HG03025 (cell line): ENCODE results near the gene NT5DC3.
"Not testable (repeated sequence)": the region's sequence is repeated elsewhere in the genome, so short reads cannot be mapped to it uniquely, and the experiment has no call there.

Experiments
- ATAC-seq: cut with Tn5 transposase; IDR thresholded peaks from one replicate; pipeline ENCODE4 v1.9.1; 2021; ENCODE audit warnings: mild to moderate bottlenecking, moderate library complexity; ENCODE audit not compliant: unreplicated experiment, low FRiP score

Gene NT5DC3

GRCh38 chr12:103812789-103813188 lies 28.2 kb downstream of the NT5DC3 start:
- no peak for ATAC-seq

- no peak for ATAC-seq
Observed at GRCh38 chr12:103811791-103812190, 29.2 kb downstream of the NT5DC3 start.

DNA sequence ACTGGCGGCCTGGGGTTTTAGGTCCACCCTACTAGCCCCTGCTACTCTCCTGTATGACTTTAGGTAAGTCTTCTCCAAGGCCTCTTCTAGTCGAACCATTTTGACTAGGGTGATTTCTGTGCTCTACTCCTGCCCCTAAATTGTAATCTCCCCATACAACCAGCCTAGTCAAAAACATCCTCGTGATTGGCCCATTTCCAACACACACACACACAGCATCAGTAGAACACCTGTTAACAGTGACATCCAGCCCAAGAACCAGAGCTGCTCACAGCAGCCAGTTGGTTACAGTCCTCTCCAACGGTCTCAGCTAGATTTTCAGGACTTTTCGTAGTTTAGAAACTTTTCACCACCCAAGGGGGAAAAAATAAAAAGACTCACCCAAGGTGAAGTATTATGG lies 30.9 kb downstream of the NT5DC3 start:
- no peak for ATAC-seq

DNA sequence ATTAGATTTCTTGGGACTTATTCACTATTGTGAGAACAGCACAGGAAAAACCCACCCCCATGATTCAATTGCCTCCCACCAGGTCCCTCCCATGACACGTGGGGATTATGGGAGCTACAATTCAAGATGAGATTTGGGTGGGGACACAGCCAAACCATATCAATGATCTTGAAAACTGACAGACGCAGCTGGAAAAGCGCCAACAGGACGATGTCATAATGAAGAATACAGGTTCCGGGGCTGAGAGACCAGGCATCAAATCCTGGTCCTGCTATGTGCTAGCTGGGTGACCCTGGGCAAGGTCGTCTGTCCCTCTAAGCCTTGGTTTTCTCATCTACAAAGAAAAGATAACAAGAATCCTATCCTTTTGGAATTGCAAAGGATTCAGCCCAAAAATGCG lies 31.4 kb downstream of the NT5DC3 start:
- not testable (repeated sequence) for ATAC-seq

DNA sequence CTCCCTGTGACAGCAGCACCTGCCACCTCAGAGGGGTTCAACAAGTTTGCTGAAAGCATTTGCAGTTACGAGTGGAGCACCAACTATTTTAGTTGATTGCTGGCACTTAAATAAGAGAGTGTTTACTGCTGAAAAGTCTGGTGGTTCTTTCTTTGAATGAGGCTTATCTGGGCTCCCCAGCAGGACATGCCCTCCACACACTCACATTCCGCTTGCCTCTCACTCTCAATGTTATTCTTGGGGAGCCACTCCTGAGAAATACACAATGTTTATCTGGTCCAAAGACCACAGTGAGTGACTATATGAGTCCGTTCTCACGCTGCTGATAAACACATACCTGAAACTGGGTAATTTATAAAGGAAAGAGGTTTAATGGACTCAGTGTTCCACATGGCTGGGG lies 31.9 kb downstream of the NT5DC3 start:
- no peak for ATAC-seq

DNA sequence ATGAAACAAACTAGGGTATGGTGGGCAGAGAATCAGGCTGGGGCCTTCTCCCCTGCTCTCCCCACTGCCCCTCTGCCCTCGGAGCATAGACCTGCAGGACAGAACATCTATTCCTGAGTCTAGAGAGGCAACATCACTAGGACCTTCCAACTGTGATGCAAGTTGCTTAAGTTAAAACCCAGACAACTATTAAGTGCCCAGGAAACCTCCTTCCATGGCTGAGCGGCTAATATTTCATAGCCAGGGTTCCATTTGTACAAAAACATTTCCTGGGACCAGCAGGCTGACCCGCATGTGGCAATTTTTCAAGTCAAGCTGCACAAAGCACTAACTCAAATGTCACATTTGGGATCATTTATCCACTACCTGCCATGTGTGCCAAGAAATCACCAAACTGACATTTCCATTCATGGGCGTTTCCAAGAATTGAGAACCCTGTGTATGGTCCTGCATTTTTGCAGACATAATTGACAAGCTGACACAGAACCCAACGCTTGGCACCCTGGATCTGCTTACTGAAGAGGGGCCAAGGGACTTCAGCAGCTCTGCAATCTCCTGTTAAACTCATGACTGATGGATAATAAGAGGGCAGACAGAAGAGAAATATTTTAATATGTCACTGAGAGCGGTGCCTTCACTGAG lies 32.7 kb downstream of the NT5DC3 start:
- ATAC-seq, result no peak

GRCh38 chr12:103807561-103808238 lies 33.3 kb downstream of the NT5DC3 start:
- no peak for ATAC-seq

GRCh38 chr12:103806803-103807202 lies 34.2 kb downstream of the NT5DC3 start:
- no peak for ATAC-seq

- no peak for ATAC-seq
Observed at GRCh38 chr12:103805655-103806360, 35.2 kb downstream of the NT5DC3 start.

DNA sequence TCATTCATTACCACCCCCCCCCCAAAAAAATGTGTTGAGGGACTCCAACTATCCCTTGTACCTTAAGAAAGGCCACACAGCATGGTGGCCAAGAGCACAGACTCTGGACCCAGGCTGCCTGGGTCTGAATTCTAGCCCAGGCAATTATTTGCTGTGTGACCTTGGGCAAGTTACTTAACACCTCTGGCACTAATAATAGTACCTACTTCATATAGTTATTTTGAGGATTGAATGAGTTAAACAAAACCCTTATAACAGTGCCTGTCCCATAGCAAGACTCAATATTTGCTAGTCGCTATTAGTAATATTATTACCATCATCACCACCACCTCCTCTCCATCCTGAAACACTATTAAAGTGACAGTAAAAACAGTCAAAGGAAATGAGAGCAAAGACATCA lies 37.2 kb downstream of the NT5DC3 start:
- ATAC-seq, result no peak

DNA sequence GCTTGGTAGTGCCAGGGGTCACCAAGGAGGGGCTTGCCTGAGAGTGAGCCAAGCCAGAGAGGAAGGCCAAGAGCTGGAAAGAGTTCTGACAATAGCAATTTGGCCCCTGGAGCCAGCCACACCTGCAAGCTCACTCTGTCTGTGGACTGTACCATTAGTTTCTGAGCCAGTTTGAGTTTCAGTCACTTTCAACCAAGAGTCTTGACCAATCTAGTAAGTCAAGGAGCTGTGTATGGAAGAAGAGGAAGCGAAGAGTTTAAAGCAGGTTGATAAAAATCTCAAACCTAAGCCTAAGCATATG lies 38.5 kb downstream of the NT5DC3 start:
- no peak for ATAC-seq

DNA sequence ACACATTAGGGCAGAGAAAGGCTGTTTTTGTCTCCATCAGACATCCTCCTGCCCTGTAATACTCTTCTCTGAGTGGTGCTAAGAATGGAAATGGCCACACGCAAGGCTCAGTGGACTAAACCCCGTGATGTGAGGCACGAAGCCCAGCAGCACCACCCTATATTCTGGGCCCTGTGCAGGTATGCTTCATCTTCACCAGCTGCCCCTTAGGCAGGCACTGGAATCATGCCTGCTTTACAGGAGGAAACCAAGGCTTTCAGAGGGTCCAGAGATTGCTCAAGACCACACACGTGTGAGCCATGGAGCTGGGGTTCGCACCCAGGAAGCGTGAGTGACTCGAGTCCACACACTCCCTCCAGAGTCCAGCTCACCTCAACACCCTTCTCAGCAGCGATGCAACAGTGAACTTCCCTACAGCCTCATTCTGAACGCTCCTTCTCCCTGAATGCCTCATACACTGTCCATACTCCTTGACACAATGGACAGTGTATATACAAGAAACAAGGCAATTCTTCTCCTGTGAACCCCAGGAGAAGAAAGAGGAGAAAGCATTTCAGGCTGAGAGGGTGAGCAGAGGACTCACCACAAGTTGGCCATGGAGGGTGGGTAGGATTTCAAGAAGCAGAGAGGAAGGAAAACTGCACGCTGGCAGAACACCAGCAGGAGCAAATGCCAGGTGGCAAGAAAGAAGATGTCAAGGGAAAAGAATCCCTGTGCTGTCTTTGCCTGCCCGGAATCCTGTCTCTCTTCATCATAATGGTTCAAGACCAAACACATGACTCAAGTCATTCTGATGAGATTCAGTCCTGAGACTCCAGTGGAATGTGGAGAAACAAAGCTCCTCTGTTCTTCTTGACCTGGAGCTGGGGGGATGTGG lies 39.1 kb downstream of the NT5DC3 start:
- ATAC-seq, result no peak

GRCh38 chr12:103799857-103800771 lies 40.9 kb downstream of the NT5DC3 start:
- no peak for ATAC-seq

DNA sequence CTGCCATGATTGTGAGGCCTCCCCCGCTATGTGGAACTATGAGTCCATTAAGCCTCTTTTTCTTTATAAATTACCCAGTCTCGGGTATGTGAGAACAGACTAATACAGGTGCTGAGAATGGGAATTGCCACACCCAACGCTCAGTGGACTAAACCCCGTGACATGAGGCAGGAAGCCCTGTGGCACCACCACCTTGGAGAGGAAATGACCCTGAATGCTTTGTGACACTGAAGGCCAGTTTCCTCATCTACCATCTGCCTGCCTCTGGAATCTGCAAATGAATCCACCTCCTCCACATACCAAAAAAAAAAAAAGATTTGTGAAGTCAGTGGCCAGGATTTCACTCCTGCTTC lies 41.6 kb downstream of the NT5DC3 start:
- ATAC-seq, result no peak

GRCh38 chr12:103798586-103798985 lies 42.4 kb downstream of the NT5DC3 start:
- no peak for ATAC-seq

GRCh38 chr12:103794309-103795213 lies 46.5 kb downstream of the NT5DC3 start:
- ATAC-seq, result no peak

DNA sequence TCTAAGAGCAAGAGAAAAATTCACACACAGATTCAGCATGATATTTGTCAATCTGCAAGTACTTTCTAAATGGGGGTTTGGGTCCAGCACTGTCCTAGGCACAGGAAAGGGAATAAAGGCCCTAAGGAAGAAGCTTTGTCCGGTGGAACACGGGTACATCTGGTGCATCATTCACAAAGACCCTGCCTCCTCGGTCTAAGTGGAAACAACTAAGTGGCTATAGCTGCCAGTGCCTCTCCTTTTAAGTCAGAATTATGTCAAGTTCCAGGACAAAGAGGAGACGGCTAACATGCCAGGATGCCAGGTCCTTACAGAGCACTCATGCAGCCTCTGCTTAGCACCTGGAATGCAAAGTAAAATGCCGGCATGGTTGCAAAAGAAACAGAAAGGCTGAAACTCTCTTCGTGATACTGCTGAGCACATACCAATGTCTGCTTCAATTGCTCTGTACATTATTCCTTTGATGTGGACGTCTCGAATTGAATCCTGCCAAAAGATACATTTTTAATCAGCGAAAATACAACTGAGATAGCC lies 47.5 kb downstream of the NT5DC3 start:
- ATAC-seq, result no peak

GRCh38 chr12:103793046-103793445 lies 48.0 kb downstream of the NT5DC3 start:
- no peak for ATAC-seq
